HL-60/S4 (cell line): ENCODE data around the gene NDUFA3.

ENCODE experiments used
- in situ Hi-C: fragments of 300-500 bp; cut with MboI; formaldehyde crosslinking; loops from 2 replicates; pipeline ENCODE4 v1.14.3; 2022; ENCODE audit warnings: low sequenced_read_pairs

NDUFA3 gene

GRCh38 chr19:54107876-54108490 lies 5.3 kb downstream of the NDUFA3 start:
- in situ Hi-C loops: no loop called here

GRCh38 chr19:54108496-54108895 lies 5.8 kb downstream of the NDUFA3 start:
- in situ Hi-C loops: no loop called here

GRCh38 chr19:54109651-54110050 lies 7.0 kb downstream of the NDUFA3 start:
- in situ Hi-C loops: no loop called here

- in situ Hi-C loops: no loop called here
These were observed 11.9 kb downstream of the NDUFA3 start for GRCh38 chr19:54114340-54115108.

GRCh38 chr19:54115109-54116063 lies 12.7 kb downstream of the NDUFA3 start, which contains the start of the genes PRPF31 and TFPT:
TSS of gene PRPF31 (plus strand) at chr19:54115754. CDS start at chr19:54118279, 2,525 bp downstream.
TSS of gene TFPT (minus strand) at chr19:54115657. CDS start at chr19:54115269, 388 bp downstream.
- in situ Hi-C loops: no loop called here

GRCh38 chr19:54121259-54121658 lies 18.6 kb downstream of the NDUFA3 start:
- in situ Hi-C loops: no loop called here

GRCh38 chr19:54123682-54124081 lies 21.0 kb downstream of the NDUFA3 start:
- in situ Hi-C loops: no loop called here

- in situ Hi-C loops: no loop called here
These were observed 21.7 kb downstream of the NDUFA3 start for GRCh38 chr19:54124393-54124792.

- in situ Hi-C loops: no loop called here
These were observed 23.1 kb downstream of the NDUFA3 start for GRCh38 chr19:54125713-54126112.

GRCh38 chr19:54127688-54128440 lies 25.2 kb downstream of the NDUFA3 start:
- in situ Hi-C loops: no loop called here

- in situ Hi-C loops: no loop called here
These were observed 25.7 kb downstream of the NDUFA3 start for GRCh38 chr19:54128441-54128725.

GRCh38 chr19:54128796-54129616 lies 26.4 kb downstream of the NDUFA3 start:
- in situ Hi-C loops: no loop called here

- in situ Hi-C loops: no loop called here
These were observed 27.0 kb downstream of the NDUFA3 start for GRCh38 chr19:54129617-54129996.

GRCh38 chr19:54133312-54133956 lies 30.8 kb downstream of the NDUFA3 start:
- in situ Hi-C loops: no loop called here

GRCh38 chr19:54133957-54134590 lies 31.4 kb downstream of the NDUFA3 start:
- in situ Hi-C loops: no loop called here

- in situ Hi-C loops: no loop called here
These were observed 33.6 kb downstream of the NDUFA3 start for GRCh38 chr19:54136086-54136863.

GRCh38 chr19:54136864-54137698 lies 34.4 kb downstream of the NDUFA3 start:
- in situ Hi-C loops: no loop called here
